Measurements from ENCODE around the gene TMEM138. TPM values are rescaled to one million over a fixed set of nuclear protein-coding genes. Genes with fewer than 3 reads are reported as not detected.

The TMEM138 gene
- total RNA-seq, 1 donor from 2014 or later: 49.2 TPM

DNA sequence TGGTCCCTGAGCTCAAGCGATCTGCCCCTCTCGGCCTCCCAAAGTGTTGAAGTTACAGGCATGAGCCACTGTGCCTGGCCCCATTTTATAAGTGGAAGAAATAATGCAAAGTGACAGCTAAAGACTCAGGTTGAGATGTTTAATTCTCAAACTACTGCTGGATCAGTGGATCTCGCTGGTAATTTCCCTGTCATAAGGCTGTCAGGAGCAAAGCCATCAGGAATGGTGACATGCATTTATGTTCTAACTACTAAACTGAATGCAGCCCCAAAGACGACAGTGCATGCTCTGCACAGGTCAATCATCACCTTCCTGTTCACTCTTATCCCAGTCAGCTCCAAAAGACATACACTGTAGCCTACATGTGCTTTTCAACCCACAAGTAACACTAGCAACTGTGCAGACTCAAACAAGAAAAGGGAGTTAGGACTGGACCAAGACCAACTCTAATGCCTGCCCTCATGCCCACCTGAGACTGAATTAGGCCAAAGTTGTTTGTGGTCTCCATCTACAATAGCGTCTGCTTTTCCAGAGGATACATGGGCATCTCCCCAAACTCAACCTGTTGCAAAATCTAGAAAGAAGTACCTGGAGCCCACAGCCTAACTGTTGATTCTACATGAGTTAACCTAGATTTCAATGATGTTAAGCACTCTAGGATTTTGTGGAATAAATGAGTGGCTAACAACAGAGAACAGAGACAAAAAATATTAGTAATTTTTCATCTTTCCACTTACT is 45.0 kb downstream of the TMEM138 start:
- no peaks in the 10 kb centered on the region for H3K9me3 Mint-ChIP-seq
- peaks cover 32% of the 10 kb centered on the region for H3K36me3 Mint-ChIP-seq
- H3K4me3 Mint-ChIP-seq: no peak overlapping the region
- no peaks in the 10 kb centered on the region for H3K27me3 Mint-ChIP-seq (ENCODE audit: low read depth)
- H3K4me1 Mint-ChIP-seq: no peaks in the 10 kb centered on the region
- DNase-seq (ENCODE audit: low spot score in 2 of 2, unreplicated experiment in 2 of 2): no peak
- TF ChIP-seq, protein P1, sequence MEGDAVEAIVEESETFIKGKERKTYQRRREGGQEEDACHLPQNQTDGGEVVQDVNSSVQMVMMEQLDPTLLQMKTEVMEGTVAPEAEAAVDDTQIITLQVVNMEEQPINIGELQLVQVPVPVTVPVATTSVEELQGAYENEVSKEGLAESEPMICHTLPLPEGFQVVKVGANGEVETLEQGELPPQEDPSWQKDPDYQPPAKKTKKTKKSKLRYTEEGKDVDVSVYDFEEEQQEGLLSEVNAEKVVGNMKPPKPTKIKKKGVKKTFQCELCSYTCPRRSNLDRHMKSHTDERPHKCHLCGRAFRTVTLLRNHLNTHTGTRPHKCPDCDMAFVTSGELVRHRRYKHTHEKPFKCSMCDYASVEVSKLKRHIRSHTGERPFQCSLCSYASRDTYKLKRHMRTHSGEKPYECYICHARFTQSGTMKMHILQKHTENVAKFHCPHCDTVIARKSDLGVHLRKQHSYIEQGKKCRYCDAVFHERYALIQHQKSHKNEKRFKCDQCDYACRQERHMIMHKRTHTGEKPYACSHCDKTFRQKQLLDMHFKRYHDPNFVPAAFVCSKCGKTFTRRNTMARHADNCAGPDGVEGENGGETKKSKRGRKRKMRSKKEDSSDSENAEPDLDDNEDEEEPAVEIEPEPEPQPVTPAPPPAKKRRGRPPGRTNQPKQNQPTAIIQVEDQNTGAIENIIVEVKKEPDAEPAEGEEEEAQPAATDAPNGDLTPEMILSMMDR (IDR thresholded peaks at IDR 0.05; ENCODE audit: unreplicated experiment): no peak
- H3K27ac Mint-ChIP-seq: no peak overlapping the region

DNA sequence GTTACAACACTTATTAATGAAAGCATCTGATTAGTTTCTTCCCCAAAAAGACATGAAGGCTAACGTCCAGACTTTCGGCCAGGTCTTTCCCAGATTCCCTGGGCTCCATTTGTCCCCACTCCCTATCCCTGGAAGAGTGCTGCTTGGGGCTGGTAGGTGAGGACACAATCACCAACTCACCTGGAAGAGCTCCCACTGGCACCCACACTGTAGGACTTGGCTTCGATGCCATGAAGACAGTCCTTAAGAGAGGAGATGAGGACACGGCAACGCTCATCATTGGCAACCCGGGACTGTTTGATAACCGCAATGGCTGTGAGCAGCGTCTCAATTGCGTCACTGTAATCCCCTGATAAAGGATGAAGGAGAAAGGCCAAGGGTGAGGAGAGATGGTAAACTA is 49.4 kb downstream of the TMEM138 start:
- peaks cover 48% of the 10 kb centered on the region for H3K36me3 Mint-ChIP-seq

DNA sequence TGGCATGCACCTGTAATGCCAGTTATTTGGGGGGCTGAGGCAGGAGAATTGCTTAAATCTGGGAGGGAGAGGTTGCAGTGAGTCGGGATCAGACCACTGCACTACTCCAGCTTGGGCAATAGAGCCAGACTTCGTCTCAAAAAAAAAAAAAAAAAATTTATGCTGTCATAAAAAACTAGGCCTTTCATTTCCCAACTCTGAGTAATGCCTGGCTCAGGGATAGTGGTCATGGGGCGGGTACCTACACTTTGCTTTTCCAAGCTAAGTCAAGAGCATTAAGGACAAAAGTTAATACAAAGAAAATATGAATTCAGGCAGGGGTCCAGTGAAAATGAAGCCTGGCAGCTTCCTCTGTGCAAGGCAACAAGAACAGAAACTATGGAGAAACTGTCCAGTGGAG is 51.3 kb downstream of the TMEM138 start:
- H3K4me1 Mint-ChIP-seq: no peaks in the 10 kb centered on the region
- no peaks in the 10 kb centered on the region for H3K9me3 Mint-ChIP-seq
- H3K27me3 Mint-ChIP-seq (ENCODE audit: low read depth): no peaks in the 10 kb centered on the region
- H3K4me3 Mint-ChIP-seq: no peak overlapping the region
- no peak overlapping the region for H3K27ac Mint-ChIP-seq
- no peak for DNase-seq (ENCODE audit: low spot score in 2 of 2, unreplicated experiment in 2 of 2)
- TF ChIP-seq, protein P1 (IDR thresholded peaks at IDR 0.05; ENCODE audit: unreplicated experiment): no peak
- peaks cover 52% of the 10 kb centered on the region for H3K36me3 Mint-ChIP-seq

More for the DNA sequence above, 49.4 kb downstream of the TMEM138 start:
- no peak for DNase-seq (ENCODE audit: low spot score in 2 of 2, unreplicated experiment in 2 of 2)
- Mint-ChIP-seq H3K4me3 (no peak overlapping the region), H3K27ac (no peak overlapping the region), H3K9me3 (no peaks in the 10 kb centered on the region), H3K4me1 (no peaks in the 10 kb centered on the region), H3K27me3 (ENCODE audit: low read depth) (no peaks in the 10 kb centered on the region)
- TF ChIP-seq, protein P1 (IDR thresholded peaks at IDR 0.05; ENCODE audit: unreplicated experiment): no peak

GRCh38 chr11:61414547-61414946 is 52.4 kb downstream of the TMEM138 start:
- Mint-ChIP-seq H3K27ac (no peak overlapping the region), H3K4me1 (no peaks in the 10 kb centered on the region), H3K9me3 (no peaks in the 10 kb centered on the region), H3K4me3 (no peak overlapping the region), H3K27me3 (ENCODE audit: low read depth) (no peaks in the 10 kb centered on the region), H3K36me3 (peaks cover 49% of the 10 kb centered on the region)
- TF ChIP-seq, protein P1 (IDR thresholded peaks at IDR 0.05; ENCODE audit: unreplicated experiment): no peak
- DNase-seq (ENCODE audit: low spot score in 2 of 2, unreplicated experiment in 2 of 2): no peak

GRCh38 chr11:61415381-61415780 is 53.2 kb downstream of the TMEM138 start:
- no peaks in the 10 kb centered on the region for H3K27me3 Mint-ChIP-seq (ENCODE audit: low read depth)

More at GRCh38 chr11:61415381-61415780, 53.2 kb downstream of the TMEM138 start:
- DNase-seq (ENCODE audit: low spot score in 2 of 2, unreplicated experiment in 2 of 2): no peak
- TF ChIP-seq, protein P1 (IDR thresholded peaks at IDR 0.05; ENCODE audit: unreplicated experiment): no peak
- no peak overlapping the region for H3K4me3 Mint-ChIP-seq
- H3K27ac Mint-ChIP-seq: no peak overlapping the region
- no peaks in the 10 kb centered on the region for H3K9me3 Mint-ChIP-seq
- H3K4me1 Mint-ChIP-seq: no peaks in the 10 kb centered on the region
- H3K36me3 Mint-ChIP-seq: peaks cover 58% of the 10 kb centered on the region
